KBM-7 (cell line): ENCODE data around the gene DPY19L1.
"Not testable (repeated sequence)": the region's sequence is repeated elsewhere in the genome, so short reads cannot be mapped to it uniquely, and the experiment has no call there.

Experiments
- DNase-seq: peaks from one replicate; pipeline ENCODE4 v3.0.0-alpha.2; 2015
- in situ Hi-C: fragments of 300-500 bp; cut with MboI; formaldehyde crosslinking; loops from 2 replicates; pipeline ENCODE4 v1.14.3; 2020; ENCODE audit warnings: low sequenced_read_pairs, low pct_unique_long_range_greater_than_20kb, mixed read lengths

DPY19L1 gene

GRCh38 chr7:35036361-35037171 is 719 bp downstream of the DPY19L1 start:
- peak; percentile 58 for DNase-seq
- in situ Hi-C loops = no loop called here

GRCh38 chr7:35035511-35035961 is 1.7 kb downstream of the DPY19L1 start:
- peak; percentile 18 for DNase-seq
- in situ Hi-C loops = no loop called here

- DNase-seq = no peak
- in situ Hi-C loops = no loop called here
Observed at GRCh38 chr7:35032166-35032565, 5.1 kb downstream of the DPY19L1 start.

GRCh38 chr7:35030848-35031247 is 6.4 kb downstream of the DPY19L1 start:
- in situ Hi-C loops = no loop called here
- DNase-seq = no peak

- DNase-seq = no peak
- in situ Hi-C loops = no loop called here
Observed at GRCh38 chr7:35029311-35029710, 8.0 kb downstream of the DPY19L1 start.

GRCh38 chr7:35026150-35026549 is 11.1 kb downstream of the DPY19L1 start:
- no peak for DNase-seq
- in situ Hi-C loops = no loop called here

GRCh38 chr7:35025369-35025870 is 11.9 kb downstream of the DPY19L1 start:
- in situ Hi-C loops = no loop called here
- DNase-seq = no peak

GRCh38 chr7:35024298-35024697 is 13.0 kb downstream of the DPY19L1 start:
- in situ Hi-C loops = no loop called here

GRCh38 chr7:35022725-35023124 is 14.6 kb downstream of the DPY19L1 start:
- DNase-seq = no peak
- in situ Hi-C loops = no loop called here

More at GRCh38 chr7:35024298-35024697, 13.0 kb downstream of the DPY19L1 start:
- DNase-seq = no peak

- DNase-seq = no peak
- in situ Hi-C loops = no loop called here
Observed at GRCh38 chr7:35021445-35021844, 15.8 kb downstream of the DPY19L1 start.

GRCh38 chr7:35019801-35020200 is 17.5 kb downstream of the DPY19L1 start:
- DNase-seq = no peak
- in situ Hi-C loops = no loop called here

GRCh38 chr7:35019179-35019729 is 18.0 kb downstream of the DPY19L1 start:
- in situ Hi-C loops = no loop called here
- DNase-seq = no peak

- in situ Hi-C loops = no loop called here
- no peak for DNase-seq
Observed at GRCh38 chr7:35015346-35015859, 21.9 kb downstream of the DPY19L1 start.

- in situ Hi-C loops = no loop called here
- no peak for DNase-seq
Observed at GRCh38 chr7:35012160-35012559, 25.1 kb downstream of the DPY19L1 start.

GRCh38 chr7:35011085-35011484 is 26.2 kb downstream of the DPY19L1 start:
- in situ Hi-C loops = no loop called here
- no peak for DNase-seq

- no peak for DNase-seq
- in situ Hi-C loops = no loop called here
Observed at GRCh38 chr7:35007768-35008167, 29.5 kb downstream of the DPY19L1 start.

GRCh38 chr7:35004531-35005095 is 32.7 kb downstream of the DPY19L1 start:
- DNase-seq = no peak
- in situ Hi-C loops = no loop called here

- DNase-seq = no peak
- in situ Hi-C loops = no loop called here
Observed at GRCh38 chr7:35003679-35004303, 33.5 kb downstream of the DPY19L1 start.

- DNase-seq, in situ Hi-C loops: not testable (repeated sequence)
Observed at GRCh38 chr7:35003177-35003650, 34.1 kb downstream of the DPY19L1 start.
